ENCODE measurements around the gene OGDH. TPM values are rescaled to one million over a fixed set of nuclear protein-coding genes. Genes with fewer than 3 reads are reported as not detected.

Gene OGDH
- total and polyA plus RNA-seq, 2 of the 13 experiments (the other 11 are each of a cell fraction or from before 2014, with no cell fraction given): 17.4 to 25.4 TPM

- TF ChIP-seq, protein P1, sequence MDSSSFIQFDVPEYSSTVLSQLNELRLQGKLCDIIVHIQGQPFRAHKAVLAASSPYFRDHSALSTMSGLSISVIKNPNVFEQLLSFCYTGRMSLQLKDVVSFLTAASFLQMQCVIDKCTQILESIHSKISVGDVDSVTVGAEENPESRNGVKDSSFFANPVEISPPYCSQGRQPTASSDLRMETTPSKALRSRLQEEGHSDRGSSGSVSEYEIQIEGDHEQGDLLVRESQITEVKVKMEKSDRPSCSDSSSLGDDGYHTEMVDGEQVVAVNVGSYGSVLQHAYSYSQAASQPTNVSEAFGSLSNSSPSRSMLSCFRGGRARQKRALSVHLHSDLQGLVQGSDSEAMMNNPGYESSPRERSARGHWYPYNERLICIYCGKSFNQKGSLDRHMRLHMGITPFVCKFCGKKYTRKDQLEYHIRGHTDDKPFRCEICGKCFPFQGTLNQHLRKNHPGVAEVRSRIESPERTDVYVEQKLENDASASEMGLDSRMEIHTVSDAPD (CRISPR knock-in tag; IDR thresholded peaks at IDR 0.05): 0 out of 2 replicates have a peak, but pooled peaks have one; percentile 38
- TF ChIP-seq NFE2L2 (IDR thresholded peaks at IDR 0.05; ENCODE audit: low read length): no peak
- peak; percentile 24; the same call in 1 of the 2 replicates for TF ChIP-seq HNF1B (CRISPR knock-in tag; IDR thresholded peaks at IDR 0.05)
- TF ChIP-seq ZNF121 (CRISPR knock-in tag; IDR thresholded peaks at IDR 0.05): no peak; the same call in 1 of the 2 replicates
- no peak for TF ChIP-seq ZNF749 (CRISPR knock-in tag; IDR thresholded peaks at IDR 0.05; ENCODE audit: borderline replicate concordance)
- TF ChIP-seq RFXAP (CRISPR knock-in tag; IDR thresholded peaks at IDR 0.05; ENCODE audit: borderline replicate concordance): 0 out of 2 replicates have a peak, but pooled peaks have one; percentile 32
- TF ChIP-seq, protein P2, sequence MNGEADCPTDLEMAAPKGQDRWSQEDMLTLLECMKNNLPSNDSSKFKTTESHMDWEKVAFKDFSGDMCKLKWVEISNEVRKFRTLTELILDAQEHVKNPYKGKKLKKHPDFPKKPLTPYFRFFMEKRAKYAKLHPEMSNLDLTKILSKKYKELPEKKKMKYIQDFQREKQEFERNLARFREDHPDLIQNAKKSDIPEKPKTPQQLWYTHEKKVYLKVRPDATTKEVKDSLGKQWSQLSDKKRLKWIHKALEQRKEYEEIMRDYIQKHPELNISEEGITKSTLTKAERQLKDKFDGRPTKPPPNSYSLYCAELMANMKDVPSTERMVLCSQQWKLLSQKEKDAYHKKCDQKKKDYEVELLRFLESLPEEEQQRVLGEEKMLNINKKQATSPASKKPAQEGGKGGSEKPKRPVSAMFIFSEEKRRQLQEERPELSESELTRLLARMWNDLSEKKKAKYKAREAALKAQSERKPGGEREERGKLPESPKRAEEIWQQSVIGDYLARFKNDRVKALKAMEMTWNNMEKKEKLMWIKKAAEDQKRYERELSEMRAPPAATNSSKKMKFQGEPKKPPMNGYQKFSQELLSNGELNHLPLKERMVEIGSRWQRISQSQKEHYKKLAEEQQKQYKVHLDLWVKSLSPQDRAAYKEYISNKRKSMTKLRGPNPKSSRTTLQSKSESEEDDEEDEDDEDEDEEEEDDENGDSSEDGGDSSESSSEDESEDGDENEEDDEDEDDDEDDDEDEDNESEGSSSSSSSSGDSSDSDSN (CRISPR knock-in tag; IDR thresholded peaks at IDR 0.05): 0 out of 2 replicates have a peak, but pooled peaks have one; percentile 24
- TF ChIP-seq ISL2 (CRISPR knock-in tag; IDR thresholded peaks at IDR 0.05): 0 out of 2 replicates have a peak, but pooled peaks have one; percentile 14
- peak; percentile 67 for TF ChIP-seq GATAD1 (CRISPR knock-in tag; IDR thresholded peaks at IDR 0.05)
- peak; percentile 70; the same call in 1 of the 2 replicates for TF ChIP-seq HDAC2 (CRISPR knock-in tag; IDR thresholded peaks at IDR 0.05)
- no peak for TF ChIP-seq ZNF468 (CRISPR knock-in tag; IDR thresholded peaks at IDR 0.05)
- peak; percentile 92 for TF ChIP-seq RXRA (CRISPR knock-in tag; IDR thresholded peaks at IDR 0.05)
- peak; percentile 41; the same call in 1 of the 2 replicates for TF ChIP-seq ZBTB26 (CRISPR knock-in tag; IDR thresholded peaks at IDR 0.05; ENCODE audit: borderline replicate concordance)
- no peak for TF ChIP-seq RFX1 (IDR thresholded peaks at IDR 0.05)
- peak; percentile 87 for TF ChIP-seq RARA (CRISPR knock-in tag; IDR thresholded peaks at IDR 0.05)
- TF ChIP-seq HMG20A (CRISPR knock-in tag; IDR thresholded peaks at IDR 0.05; ENCODE audit: borderline replicate concordance): peak; percentile 49; the same call in 1 of the 2 replicates
- TF ChIP-seq EP300 (IDR thresholded peaks at IDR 0.05; ENCODE audit: low read depth in 2 of 2, low read length in 2 of 2): peak; percentile 35 to 57; a peak in 3 of 4 replicates
- no peak for TF ChIP-seq EP300 (CRISPR knock-in tag; IDR thresholded peaks at IDR 0.05; ENCODE audit: borderline replicate concordance)
- TF ChIP-seq FOXJ3 (CRISPR knock-in tag; IDR thresholded peaks at IDR 0.05; ENCODE audit: borderline replicate concordance): peak; percentile 31; the same call in 1 of the 2 replicates
- TF ChIP-seq, protein P3, sequence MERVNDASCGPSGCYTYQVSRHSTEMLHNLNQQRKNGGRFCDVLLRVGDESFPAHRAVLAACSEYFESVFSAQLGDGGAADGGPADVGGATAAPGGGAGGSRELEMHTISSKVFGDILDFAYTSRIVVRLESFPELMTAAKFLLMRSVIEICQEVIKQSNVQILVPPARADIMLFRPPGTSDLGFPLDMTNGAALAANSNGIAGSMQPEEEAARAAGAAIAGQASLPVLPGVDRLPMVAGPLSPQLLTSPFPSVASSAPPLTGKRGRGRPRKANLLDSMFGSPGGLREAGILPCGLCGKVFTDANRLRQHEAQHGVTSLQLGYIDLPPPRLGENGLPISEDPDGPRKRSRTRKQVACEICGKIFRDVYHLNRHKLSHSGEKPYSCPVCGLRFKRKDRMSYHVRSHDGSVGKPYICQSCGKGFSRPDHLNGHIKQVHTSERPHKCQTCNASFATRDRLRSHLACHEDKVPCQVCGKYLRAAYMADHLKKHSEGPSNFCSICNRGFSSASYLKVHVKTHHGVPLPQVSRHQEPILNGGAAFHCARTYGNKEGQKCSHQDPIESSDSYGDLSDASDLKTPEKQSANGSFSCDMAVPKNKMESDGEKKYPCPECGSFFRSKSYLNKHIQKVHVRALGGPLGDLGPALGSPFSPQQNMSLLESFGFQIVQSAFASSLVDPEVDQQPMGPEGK (CRISPR knock-in tag; IDR thresholded peaks at IDR 0.05): 0 out of 2 replicates have a peak, but pooled peaks have one; percentile 12
- no peak for TF ChIP-seq ZFYVE20 (CRISPR knock-in tag; IDR thresholded peaks at IDR 0.05; ENCODE audit: borderline replicate concordance, low read depth)
Measured at GRCh38 chr7:44678471-44679179, 72.2 kb downstream of the OGDH start (continued).
